Stimulated activated CD4-positive, alpha-beta T cell treated with anti-CD3 and anti-CD28 coated beads, TNF-alpha, amount 100 ng/mL, for 1 hour (primary cell): ENCODE results near the gene AFF1.

Source experiments
- DNase-seq, 3 donors: peaks; one replicate each; pipeline ENCODE4 v3.0.0-alpha.2; 2020; ENCODE audit warnings: low read depth in 3 of 3, low spot score in 1 of 3

Gene AFF1

GRCh38 chr4:87105101-87105845 is 170.5 kb downstream of the AFF1 start:
- DNase-seq: no peak

- DNase-seq: no peak
These were observed 173.3 kb downstream of the AFF1 start for GRCh38 chr4:87108142-87108546.

DNA sequence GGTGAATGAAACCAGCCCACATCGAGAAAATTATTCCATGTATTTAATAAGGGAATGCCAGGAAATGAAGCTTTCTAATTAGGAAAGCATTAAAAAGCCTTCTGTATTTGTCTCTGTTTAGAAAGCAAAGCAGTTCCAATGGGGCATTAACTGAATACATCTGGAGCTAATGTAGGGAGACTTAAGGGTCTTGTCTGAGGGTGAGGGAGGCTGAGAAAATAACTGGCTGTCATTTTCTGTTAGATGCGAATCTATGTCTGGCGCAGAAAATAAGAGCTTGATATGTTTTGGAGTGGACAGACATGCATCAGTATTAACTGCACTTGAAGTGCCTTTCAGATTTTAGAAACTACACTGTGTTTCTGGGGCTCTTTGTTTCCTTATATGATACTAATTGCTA is 174.3 kb downstream of the AFF1 start:
- DNase-seq: no peak

GRCh38 chr4:87109945-87110344 is 175.1 kb downstream of the AFF1 start:
- no peak for DNase-seq

DNA sequence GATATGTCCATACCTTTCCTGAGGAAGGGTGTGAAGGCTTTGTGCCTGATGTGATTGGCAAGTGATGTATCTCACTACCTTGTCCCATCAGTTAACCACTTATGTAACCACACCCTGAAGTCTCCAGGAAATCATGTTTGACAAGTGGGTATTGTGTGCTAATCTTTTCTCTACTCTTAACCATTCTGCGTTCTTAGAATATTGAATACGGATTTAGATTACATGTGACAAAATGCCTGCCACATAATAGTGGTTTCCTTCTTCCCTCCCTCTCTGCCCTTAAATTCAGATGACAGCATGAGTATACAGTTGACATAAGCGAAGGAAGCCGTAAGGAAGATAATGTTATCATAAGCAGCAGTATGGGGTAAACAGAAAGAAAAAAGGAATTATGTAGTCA is 177.3 kb downstream of the AFF1 start:
- DNase-seq: no peak

- no peak for DNase-seq
These were observed 179.6 kb downstream of the AFF1 start for GRCh38 chr4:87114245-87115062.

GRCh38 chr4:87116231-87116630 is 181.4 kb downstream of the AFF1 start:
- no peak for DNase-seq

- DNase-seq: no peak
These were observed 182.4 kb downstream of the AFF1 start for GRCh38 chr4:87117051-87117731.

GRCh38 chr4:87117732-87118075 is 182.9 kb downstream of the AFF1 start:
- no peak for DNase-seq

- DNase-seq: no peak
These were observed 183.6 kb downstream of the AFF1 start for GRCh38 chr4:87118421-87118820.

GRCh38 chr4:87118826-87119225 is 184.0 kb downstream of the AFF1 start:
- no peak for DNase-seq

- no peak for DNase-seq
These were observed 185.2 kb downstream of the AFF1 start for GRCh38 chr4:87120010-87120409.

DNA sequence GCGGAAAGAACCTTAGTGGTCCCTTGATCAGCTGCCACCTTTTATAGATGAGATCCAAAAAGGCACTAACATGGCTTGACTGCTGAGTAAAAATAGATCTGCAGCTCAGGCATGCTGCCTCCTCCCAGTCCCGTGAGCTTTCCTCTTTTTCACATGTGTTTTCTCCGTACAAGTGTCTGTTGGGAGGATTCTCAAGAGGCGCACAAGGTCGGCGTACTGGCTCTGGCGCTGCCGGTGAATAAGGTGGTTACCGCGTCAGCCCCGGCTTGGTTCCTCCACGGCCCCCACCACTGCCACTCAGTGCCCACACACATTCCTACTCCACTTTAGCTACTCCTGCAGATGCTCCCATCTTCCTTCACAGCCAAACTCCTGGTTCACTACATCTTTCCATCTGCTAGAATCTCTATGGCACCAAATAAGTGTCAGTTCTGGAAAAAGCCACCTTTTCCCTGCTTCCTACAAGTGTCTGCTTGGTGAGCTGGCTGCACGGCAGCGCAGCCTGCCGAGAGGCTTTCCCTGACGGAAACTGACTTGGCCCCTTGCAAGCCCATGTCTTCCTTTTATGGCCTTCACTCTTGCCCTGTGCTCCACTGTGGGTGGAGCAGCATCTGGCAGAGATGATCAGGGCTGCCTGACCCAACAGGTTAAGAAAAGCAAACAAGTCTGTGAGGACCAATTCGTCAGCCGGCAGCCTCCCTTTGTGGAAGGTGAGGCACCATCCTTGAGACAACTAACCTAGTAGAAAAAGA is 185.8 kb downstream of the AFF1 start:
- no peak for DNase-seq

DNA sequence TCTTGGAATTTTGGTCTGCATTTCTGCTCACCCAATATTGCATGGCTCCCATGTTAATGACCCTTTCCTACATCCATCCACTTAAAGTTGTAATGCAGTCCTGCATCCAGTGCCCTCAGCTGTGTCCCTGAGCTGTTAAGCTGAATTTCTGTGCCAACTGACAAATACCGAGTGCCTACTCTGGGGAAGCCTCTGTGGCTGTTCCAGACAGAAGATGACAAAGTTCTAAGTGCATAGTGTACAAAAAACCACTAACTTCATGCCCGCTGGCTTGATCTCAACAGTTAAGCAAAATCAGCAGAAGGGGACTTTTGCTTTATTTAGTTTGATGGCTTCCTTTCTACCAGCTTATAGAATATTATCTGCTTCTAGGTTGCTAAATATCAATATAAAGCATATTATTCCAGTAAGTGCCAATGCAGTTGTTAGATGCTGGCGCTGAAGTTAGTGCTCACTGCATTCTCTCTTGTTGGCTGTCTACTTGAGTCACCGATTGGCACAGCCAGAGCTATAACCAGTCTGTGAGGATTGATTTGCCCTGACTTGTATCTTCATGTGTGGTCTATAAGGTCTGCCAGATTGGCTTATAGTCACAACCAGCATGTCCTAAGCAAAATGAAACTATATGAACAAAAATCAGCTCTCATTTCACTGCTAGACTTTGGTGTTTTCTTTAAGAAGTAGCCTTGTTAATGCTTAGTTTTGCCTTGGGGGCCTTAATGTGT is 186.7 kb downstream of the AFF1 start:
- no peak for DNase-seq

DNA sequence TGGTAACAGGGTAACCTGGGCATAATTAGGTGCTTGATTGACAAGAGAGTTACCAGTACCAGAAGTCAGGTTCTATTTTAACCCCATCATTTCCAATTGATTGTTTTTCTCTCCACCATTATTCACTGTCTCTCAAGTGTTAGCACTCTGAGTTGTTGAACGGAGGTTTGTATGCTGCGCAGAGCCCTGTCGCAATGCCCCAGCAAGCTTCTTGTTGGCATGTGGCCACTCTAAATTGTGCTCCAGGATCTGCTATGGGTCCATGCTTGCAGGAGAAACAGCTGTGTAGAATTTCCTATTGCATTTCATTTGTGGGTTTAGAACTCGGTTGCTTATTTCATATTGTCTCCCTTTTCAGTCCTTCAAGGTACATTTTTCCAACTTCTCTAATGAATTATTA is 187.4 kb downstream of the AFF1 start:
- DNase-seq: no peak

DNA sequence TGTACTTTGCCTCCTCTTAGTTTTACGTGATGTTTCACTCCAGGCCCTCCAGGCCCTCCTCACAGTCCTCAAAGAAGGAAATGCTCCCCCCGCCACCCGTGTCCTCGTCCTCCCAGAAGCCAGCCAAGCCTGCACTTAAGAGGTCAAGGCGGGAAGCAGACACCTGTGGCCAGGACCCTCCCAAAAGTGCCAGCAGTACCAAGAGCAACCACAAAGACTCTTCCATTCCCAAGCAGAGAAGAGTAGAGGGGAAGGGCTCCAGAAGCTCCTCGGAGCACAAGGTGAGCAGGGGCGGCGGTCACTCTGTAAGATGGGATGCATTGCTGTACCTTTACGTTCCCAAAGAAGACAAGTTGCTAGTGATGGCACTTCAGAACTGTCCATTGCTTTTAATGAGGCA is 191.2 kb downstream of the AFF1 start:
- no peak for DNase-seq

DNA sequence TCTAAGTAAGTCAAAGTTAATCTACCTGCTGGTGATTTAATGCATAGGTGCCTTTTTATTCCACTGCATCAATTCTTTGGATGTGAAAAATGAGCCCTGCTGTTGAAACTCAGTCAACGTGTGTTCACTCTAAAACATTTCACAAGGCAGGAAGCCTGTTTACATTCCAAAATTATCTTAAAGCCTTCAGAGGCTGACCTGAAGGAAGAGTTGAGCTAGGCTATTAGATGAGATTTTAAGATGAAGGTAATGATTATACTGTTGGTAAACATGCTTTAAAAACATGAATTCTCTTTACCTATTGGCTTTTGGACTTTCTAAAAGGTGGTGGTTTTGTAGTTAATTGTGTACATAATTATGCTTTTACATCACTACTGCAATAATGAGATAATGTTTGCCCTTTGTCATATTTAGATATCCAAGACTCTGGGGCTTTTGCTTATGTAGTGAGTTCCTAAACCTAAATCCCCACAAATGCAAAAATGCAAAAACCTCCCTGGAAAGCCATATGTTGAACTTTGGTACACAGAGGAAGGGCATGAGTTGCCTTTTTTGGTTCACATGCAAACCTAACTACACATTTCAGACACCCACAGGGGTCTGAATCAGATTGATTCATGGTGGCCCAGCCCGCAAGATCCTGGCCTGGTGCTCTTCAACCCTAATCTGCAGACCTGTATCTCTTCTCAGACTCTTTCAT is 193.3 kb downstream of the AFF1 start:
- DNase-seq: no peak

GRCh38 chr4:87129681-87130080 is 194.9 kb downstream of the AFF1 start:
- no peak for DNase-seq

GRCh38 chr4:87130985-87131703 is 196.3 kb downstream of the AFF1 start:
- DNase-seq: no peak

- DNase-seq: no peak
These were observed 197.2 kb downstream of the AFF1 start for GRCh38 chr4:87132035-87132434.
